PC-9 (cell line): Measurements from ENCODE around the gene ZBTB45. TPM values are rescaled to one million over a fixed set of nuclear protein-coding genes. Genes with fewer than 3 reads are reported as not detected.
"Not testable (repeated sequence)": the region's sequence is repeated elsewhere in the genome, so short reads cannot be mapped to it uniquely, and the experiment has no call there.

Experiments
- BruUV-seq: library from RNA; stranded (reverse); fragments of 400-500 nt; replicated peaks from 2 replicates; lab custom pipeline; 2021; lab: Mats Ljungman, UMichigan
- CTCF ChIA-PET: fragments of 300-600 bp; sonication (Branson Sonifier 250); formaldehyde crosslinking; loops from one replicate; lab custom pipeline; 2022; ENCODE audit warnings: antibody characterized with exemption; lab: Charles Lee
- POLR2A ChIA-PET: fragments of 300-600 bp; sonication (Branson Sonifier 250); formaldehyde crosslinking; loops from one replicate; lab custom pipeline; 2022; ENCODE audit warnings: antibody characterized with exemption; ENCODE audit not compliant: unreplicated experiment; lab: Charles Lee
- DNase-seq, 2 experiments: peaks; one replicate each; pipeline versions ENCODE4 v3.0.0 to v3.0.0-alpha.2; 2015 to 2022; ENCODE audit warnings: mixed read lengths in 1 of 2
- H2AFZ ChIP-seq: fragments of 200-600 bp; sonication (generic); 2 replicates; pipeline ENCODE4 v1.8.1; 2017; ENCODE audit warnings: antibody characterized with exemption
- H3F3A ChIP-seq: fragments of 200-600 bp; sonication (generic); 2 replicates; pipeline ENCODE4 v1.8.1; 2017; ENCODE audit warnings: antibody characterized with exemption, mild to moderate bottlenecking, low read depth; ENCODE audit not compliant: insufficient read depth
- H3K27ac ChIP-seq: fragments of 200-600 bp; sonication (generic); 2 replicates; pipeline ENCODE4 v1.6.1; 2016; ENCODE audit warnings: mixed run types
- H3K27me3 ChIP-seq: fragments of 200-600 bp; sonication (generic); 2 replicates; pipeline ENCODE4 v1.6.1; 2016; ENCODE audit warnings: low read depth, mixed run types; ENCODE audit not compliant: insufficient read depth
- H3K36me3 ChIP-seq: fragments of 200-600 bp; sonication (generic); 2 replicates; pipeline ENCODE4 v1.6.1; 2016; ENCODE audit warnings: low read depth, mixed run types
- H3K4me1 ChIP-seq: fragments of 200-600 bp; sonication (generic); replicated peaks from 2 replicates; pipeline ENCODE4 v1.6.1; 2016; ENCODE audit warnings: mixed run types; ENCODE audit not compliant: insufficient read depth
- H3K4me2 ChIP-seq: fragments of 200-600 bp; sonication (generic); 2 replicates; pipeline ENCODE4 v1.6.1; 2017; ENCODE audit warnings: mixed run types
- H3K4me3 ChIP-seq: fragments of 200-600 bp; sonication (generic); 2 replicates; pipeline ENCODE4 v1.6.1; 2016; ENCODE audit warnings: mixed run types
- H3K79me2 ChIP-seq: fragments of 200-600 bp; sonication (generic); 2 replicates; pipeline ENCODE4 v1.6.1; 2017; ENCODE audit warnings: low read depth, mixed run types
- H3K9me2 ChIP-seq: fragments of 200-600 bp; sonication (generic); 2 replicates; pipeline ENCODE4 v1.8.1; 2017; ENCODE audit warnings: mild to moderate bottlenecking; ENCODE audit not compliant: insufficient read depth
- H3K9me3 ChIP-seq: fragments of 200-600 bp; sonication (generic); 2 replicates; pipeline ENCODE4 v1.8.1; 2016; ENCODE audit warnings: low read depth; ENCODE audit not compliant: insufficient read depth
- H4K20me1 ChIP-seq: fragments of 200-600 bp; sonication (generic); 2 replicates; pipeline ENCODE4 v1.8.1; 2017; ENCODE audit not compliant: insufficient read depth
- CTCF ChIP-seq: fragments of 200-600 bp; sonication (generic); conservative IDR thresholded peaks from 2 replicates; pipeline ENCODE4 v1.6.1; 2017; ENCODE audit warnings: mixed run types, antibody characterized with exemption, mild to moderate bottlenecking, moderate library complexity
- EZH2 ChIP-seq: fragments of 200-600 bp; sonication (generic); IDR thresholded peaks from 2 replicates; pipeline ENCODE4 v1.8.0; 2017; ENCODE audit warnings: antibody characterized with exemption, low read depth
- intact Hi-C: fragments of 100-400 bp; cut with micrococcal nuclease; formaldehyde crosslinking; loops from one replicate; pipeline ENCODE4 v1.10.0; 2022; ENCODE audit not compliant: unreplicated experiment
- total RNA-seq: library from RNA; stranded (reverse); gene quantifications from 2 replicates; pipeline ENCODE4 v1.2.3, GENCODE V29; 2021

The ZBTB45 gene
- total RNA-seq, 1 experiment from 2014 or later = 8.1 TPM

DNA sequence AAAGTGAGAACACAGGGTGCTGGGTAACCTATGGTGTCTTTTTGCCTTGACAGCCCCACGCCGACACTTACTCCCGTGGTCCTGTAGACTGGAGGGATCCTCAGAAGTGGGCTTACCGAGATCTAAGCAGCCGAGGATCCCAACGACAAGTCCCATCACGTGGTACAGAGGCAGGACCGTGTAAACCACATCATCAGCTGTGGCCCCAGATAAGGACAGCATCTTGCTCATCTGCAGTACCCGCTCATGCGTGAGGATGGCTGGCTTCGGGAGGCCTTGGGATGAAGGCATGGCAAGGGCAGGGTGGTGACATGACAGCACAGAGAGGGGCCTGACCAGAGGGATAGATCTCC, 9.9 kb downstream of the ZBTB45 start:
- no peak overlapping the region for H2AFZ ChIP-seq
- no peak overlapping the region for H3K4me3 ChIP-seq
- H3K9me2 ChIP-seq = no peaks in the 10 kb centered on the region
- no peaks in the 10 kb centered on the region for H4K20me1 ChIP-seq
- intact Hi-C loops = no loop called here
- no peak for TF ChIP-seq CTCF
- TF ChIP-seq EZH2 = no peak
- CTCF ChIA-PET = no interaction called here
- no peak for DNase-seq
- no peaks in the 10 kb centered on the region for H3K27me3 ChIP-seq
- BruUV-seq = no TSS peak
- H3K27ac ChIP-seq = no peak overlapping the region
- POLR2A ChIA-PET = no interaction called here
- no peaks in the 10 kb centered on the region for H3K79me2 ChIP-seq
- H3F3A ChIP-seq = no peaks in the 10 kb centered on the region
- no peaks in the 10 kb centered on the region for H3K9me3 ChIP-seq
- no peaks in the 10 kb centered on the region for H3K4me1 ChIP-seq
- H3K36me3 ChIP-seq = no peaks in the 10 kb centered on the region
- no peak overlapping the region for H3K4me2 ChIP-seq

- DNase-seq, H3K4me1 ChIP-seq, H3K9me3 ChIP-seq, H3K27ac ChIP-seq, H3K4me2 ChIP-seq, H3K79me2 ChIP-seq, H2AFZ ChIP-seq, H3K9me2 ChIP-seq, CTCF ChIA-PET, intact Hi-C loops, H4K20me1 ChIP-seq, BruUV-seq, H3K4me3 ChIP-seq, H3F3A ChIP-seq, H3K36me3 ChIP-seq, H3K27me3 ChIP-seq: not testable (repeated sequence)
- POLR2A ChIA-PET = interaction anchor here (0.7 kb wide), 1 partner anchor 65 kb away, joined by 9 read pairs; no protein-coding TSS in a partner anchor
Observed at GRCh38 chr19:58507602-58508223, 11.9 kb downstream of the ZBTB45 start.

- Histone ChIP-seq H3K4me1 (no peaks in the 10 kb centered on the region), H3F3A (no peaks in the 10 kb centered on the region), H4K20me1 (no peaks in the 10 kb centered on the region), H3K4me3 (no peak overlapping the region; the same call in 1 of the 2 replicates), H3K36me3 (no peaks in the 10 kb centered on the region), H3K4me2 (peak overlapping the region; percentile 98), H3K9me3 (no peaks in the 10 kb centered on the region), H3K27me3 (no peaks in the 10 kb centered on the region), H3K9me2 (no peaks in the 10 kb centered on the region), H3K27ac (no peak overlapping the region), H3K79me2 (peaks cover 13% of the 10 kb centered on the region; the same call in 1 of the 2 replicates), H2AFZ (no peak overlapping the region)
- DNase-seq = no peak
- BruUV-seq = no TSS peak
- ChIA-PET CTCF (no interaction called here), POLR2A (interaction anchor here (1.1 kb wide), 1 partner anchor 92 kb away, joined by 4 read pairs; the partner anchor contains the start of gene ZNF584)
- intact Hi-C loops = no loop called here
- TF ChIP-seq EZH2 (no peak), CTCF (no peak)
Observed at GRCh38 chr19:58500242-58500641, 19.4 kb downstream of the ZBTB45 start.
